HG02973 (cell line): ENCODE measurements around the gene MACIR.
A peak's percentile ranks its signal among the peaks of the same experiment; 100 is the strongest.
"Not testable (repeated sequence)": the region's sequence is repeated elsewhere in the genome, so short reads cannot be mapped to it uniquely, and the experiment has no call there.

Experiments used
- ATAC-seq: cut with Tn5 transposase; IDR thresholded peaks from one replicate; pipeline ENCODE4 v1.9.1; 2021; ENCODE audit warnings: moderate library complexity; ENCODE audit not compliant: unreplicated experiment

Gene MACIR

GRCh38 chr5:103258368-103258956 lies at the start of gene MACIR:
Gene MACIR (plus strand): TSS chr5:103258763. CDS start chr5:103275920, 17,157 bp downstream.
- ATAC-seq, result peak; percentile 83

GRCh38 chr5:103209065-103209464 lies 49.5 kb upstream of the MACIR start:
- no peak for ATAC-seq

GRCh38 chr5:103210952-103211351 lies 47.6 kb upstream of the MACIR start:
- ATAC-seq, result no peak

- ATAC-seq, result peak; percentile 86
Observed at GRCh38 chr5:103211576-103212561, 46.7 kb upstream of the MACIR start.

GRCh38 chr5:103216137-103216536 lies 42.4 kb upstream of the MACIR start:
- ATAC-seq, result no peak

GRCh38 chr5:103216697-103217096 lies 41.9 kb upstream of the MACIR start:
- ATAC-seq, result no peak

GRCh38 chr5:103217101-103217500 lies 41.5 kb upstream of the MACIR start:
- no peak for ATAC-seq

- ATAC-seq, result no peak
Observed at GRCh38 chr5:103218164-103218563, 40.4 kb upstream of the MACIR start.

- not testable (repeated sequence) for ATAC-seq
Observed at GRCh38 chr5:103219074-103219473, 39.5 kb upstream of the MACIR start.

GRCh38 chr5:103223031-103223955 lies 35.3 kb upstream of the MACIR start:
- ATAC-seq, result no peak

- peak; percentile 91 for ATAC-seq
Observed at GRCh38 chr5:103224118-103224893, 34.3 kb upstream of the MACIR start.

GRCh38 chr5:103224894-103225246 lies 33.7 kb upstream of the MACIR start:
- ATAC-seq, result no peak

- no peak for ATAC-seq
Observed at GRCh38 chr5:103228061-103228460, 30.5 kb upstream of the MACIR start.

- ATAC-seq, result no peak
Observed at GRCh38 chr5:103228588-103228987, 30.0 kb upstream of the MACIR start.

- peak; percentile 81 for ATAC-seq
Observed at GRCh38 chr5:103232393-103232999, 26.1 kb upstream of the MACIR start.

- no peak for ATAC-seq
Observed at GRCh38 chr5:103234239-103234975, 24.2 kb upstream of the MACIR start.

GRCh38 chr5:103235891-103236290 lies 22.7 kb upstream of the MACIR start:
- ATAC-seq, result no peak

GRCh38 chr5:103237778-103238177 lies 20.8 kb upstream of the MACIR start:
- ATAC-seq, result no peak

GRCh38 chr5:103243665-103244064 lies 14.9 kb upstream of the MACIR start:
- ATAC-seq, result no peak
